GM12875 (cell line): ENCODE data around the gene RABL6.
"Not testable (repeated sequence)": the region's sequence is repeated elsewhere in the genome, so short reads cannot be mapped to it uniquely, and the experiment has no call there.

ENCODE experiments used
- H3K4me3 ChIP-seq: one replicate; pipeline ENCODE4 v1.5.1; 2011; ENCODE audit warnings: low read depth, low read length, control low read depth
- CTCF ChIP-seq: IDR thresholded peaks from 2 replicates; pipeline ENCODE4 v1.5.1; 2011; ENCODE audit warnings: low read depth, mild to moderate bottlenecking, control low read depth, inconsistent platforms, low read length, moderate library complexity, borderline replicate concordance; ENCODE audit not compliant: insufficient read depth

RABL6 gene

GRCh38 chr9:136865041-136865767 is 57.5 kb downstream of the RABL6 start:
- TF ChIP-seq CTCF, result no peak

GRCh38 chr9:136865768-136866103 is 58.0 kb downstream of the RABL6 start:
- peak overlapping the region; percentile 82 for H3K4me3 ChIP-seq
- no peak for TF ChIP-seq CTCF

More at GRCh38 chr9:136865041-136865767, 57.5 kb downstream of the RABL6 start:
- H3K4me3 ChIP-seq, result peak overlapping the region; percentile 82

- peak overlapping the region; percentile 82 for H3K4me3 ChIP-seq
Measured at GRCh38 chr9:136866898-136867421, 59.2 kb downstream of the RABL6 start.

GRCh38 chr9:136867480-136867879 is 59.7 kb downstream of the RABL6 start:
- H3K4me3 ChIP-seq, result no peak overlapping the region
- no peak for TF ChIP-seq CTCF

GRCh38 chr9:136867917-136868316 is 60.2 kb downstream of the RABL6 start:
- no peak for TF ChIP-seq CTCF
- no peak overlapping the region for H3K4me3 ChIP-seq

GRCh38 chr9:136868644-136869043 is 60.9 kb downstream of the RABL6 start:
- TF ChIP-seq CTCF, result no peak
- no peak overlapping the region for H3K4me3 ChIP-seq

GRCh38 chr9:136869611-136870010 is 61.9 kb downstream of the RABL6 start:
- not testable (repeated sequence) for H3K4me3 ChIP-seq

- H3K4me3 ChIP-seq, result no peak overlapping the region
- TF ChIP-seq CTCF, result no peak
Measured at GRCh38 chr9:136875155-136875554, 67.4 kb downstream of the RABL6 start.
